Hematopoietic multipotent progenitor cell treated with erythropoietin and hydrocortisone succinate and interleukin-3 and kit ligand, for 4 days (in vitro differentiated cells): ENCODE measurements around the gene CRYL1.

Experiments used
- DNase-seq: peaks from one replicate; pipeline ENCODE4 v3.0.0-alpha.2; 2015

CRYL1 gene

GRCh38 chr13:20362484-20363041 is 163.1 kb downstream of the CRYL1 start:
- DNase-seq = no peak

- DNase-seq = no peak
These were observed 164.7 kb downstream of the CRYL1 start for GRCh38 chr13:20360835-20361412.

GRCh38 chr13:20360041-20360491 is 165.6 kb downstream of the CRYL1 start:
- DNase-seq = peak; percentile 17

GRCh38 chr13:20359335-20359734 is 166.3 kb downstream of the CRYL1 start:
- peak; percentile 55 for DNase-seq

GRCh38 chr13:20358022-20358421 is 167.6 kb downstream of the CRYL1 start:
- DNase-seq = no peak

- DNase-seq = no peak
These were observed 169.2 kb downstream of the CRYL1 start for GRCh38 chr13:20356444-20356843.

GRCh38 chr13:20354722-20355121 is 170.9 kb downstream of the CRYL1 start:
- DNase-seq = no peak

- DNase-seq = peak; percentile 52
These were observed 171.7 kb downstream of the CRYL1 start for GRCh38 chr13:20353973-20354372.
